Activated CD8-positive, alpha-beta memory T cell treated with anti-CD3 and anti-CD28 coated beads for 1 hour (primary cell): ENCODE data around the gene RAVER2.
A peak's percentile ranks its signal among the peaks of the same experiment; 100 is the strongest.

Experiments used
- DNase-seq, 2 donors: peaks; one replicate each; pipeline ENCODE4 v3.0.0-alpha.2; 2020; ENCODE audit warnings: low read depth in 1 of 2; ENCODE audit errors: extremely low read depth in 1 of 2

RAVER2 gene

DNA sequence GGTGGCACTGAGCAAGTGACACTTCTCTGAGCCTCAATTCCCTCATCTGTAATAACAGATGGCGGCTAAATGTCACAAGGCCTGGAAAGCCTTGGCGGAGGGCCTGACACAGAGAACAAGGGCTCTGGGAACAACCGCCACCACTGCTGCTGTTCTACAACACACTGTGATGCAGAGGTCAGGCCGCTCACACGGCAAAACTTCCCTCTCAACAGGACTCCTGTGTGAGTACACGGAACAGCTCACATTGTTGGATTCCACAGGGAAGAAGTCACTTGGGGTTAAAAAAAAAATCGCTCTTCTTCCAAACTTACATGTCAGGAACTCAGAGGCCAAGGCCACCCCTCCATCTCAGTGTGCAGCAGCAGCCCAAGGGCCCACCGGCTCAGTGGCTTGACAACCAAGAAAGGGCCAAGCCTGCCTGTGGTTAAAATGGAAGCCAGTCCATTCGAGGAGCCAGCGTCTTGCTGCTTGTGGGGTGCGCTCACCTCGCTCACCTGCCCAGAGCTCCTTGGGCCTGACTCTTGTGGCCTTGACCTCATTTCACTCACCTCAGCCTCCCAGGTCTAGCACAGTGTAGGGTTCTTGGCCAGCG lies 101.1 kb downstream of the RAVER2 start:
- no peak for DNase-seq

DNA sequence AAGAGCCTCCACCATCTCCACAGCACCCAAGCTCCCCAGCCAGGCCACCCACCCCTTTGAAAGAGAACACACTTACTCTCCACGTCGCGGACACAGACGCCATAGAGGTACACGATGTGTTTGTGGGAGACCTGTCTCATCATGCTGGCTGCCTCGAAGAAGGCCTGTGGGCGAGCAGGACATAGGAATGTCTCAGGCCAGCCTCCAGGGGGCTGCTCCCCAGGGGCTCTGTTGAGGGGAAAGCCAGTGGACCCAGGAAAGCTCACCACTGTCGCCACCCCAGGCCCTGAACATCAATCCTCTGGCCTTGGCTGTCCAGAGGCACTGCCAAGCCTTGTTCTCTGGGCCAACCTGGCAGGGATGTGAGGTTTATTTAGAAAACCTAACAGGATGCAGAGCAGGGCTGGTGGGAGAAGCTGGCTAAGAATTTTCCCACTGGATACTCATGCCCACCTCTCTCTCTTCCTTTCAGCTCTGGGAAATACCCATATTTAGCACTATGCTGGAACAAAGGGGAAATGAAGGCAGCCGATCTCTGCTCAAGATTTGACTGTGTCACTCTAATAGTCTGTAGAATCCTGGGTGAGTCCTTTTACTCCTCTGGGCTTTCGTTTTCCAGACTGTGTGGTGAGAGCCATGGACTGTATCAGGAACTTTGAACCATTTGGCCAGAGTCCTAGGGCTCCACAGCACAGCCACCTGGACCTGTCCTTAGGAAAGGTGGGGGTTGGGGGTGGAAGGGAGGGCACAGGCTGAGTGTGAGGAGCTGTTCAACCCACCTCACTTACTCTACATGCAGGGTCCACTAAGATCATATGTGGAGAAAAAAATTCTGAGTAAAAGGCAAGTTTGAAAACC lies 101.9 kb downstream of the RAVER2 start:
- no peak for DNase-seq

DNA sequence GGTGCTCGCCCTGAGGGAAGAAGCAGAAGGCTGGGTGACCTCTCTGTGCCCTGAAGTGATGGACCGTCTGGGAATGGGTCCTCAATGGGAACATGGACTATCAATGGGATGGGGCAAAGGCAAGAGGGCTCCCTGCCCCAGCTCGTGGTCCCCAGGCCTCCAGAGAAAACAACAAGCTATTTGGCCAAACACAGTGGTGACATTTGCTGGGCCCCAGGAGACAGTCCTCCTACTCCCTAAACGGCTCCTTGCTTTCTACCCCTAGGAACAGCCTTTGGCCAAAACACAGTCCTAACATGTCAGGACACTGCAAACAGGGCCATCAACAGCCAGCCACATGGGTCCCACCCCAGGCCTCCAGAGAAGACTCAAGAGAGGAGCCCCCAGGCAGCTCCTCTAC lies 102.8 kb downstream of the RAVER2 start:
- DNase-seq = no peak

DNA sequence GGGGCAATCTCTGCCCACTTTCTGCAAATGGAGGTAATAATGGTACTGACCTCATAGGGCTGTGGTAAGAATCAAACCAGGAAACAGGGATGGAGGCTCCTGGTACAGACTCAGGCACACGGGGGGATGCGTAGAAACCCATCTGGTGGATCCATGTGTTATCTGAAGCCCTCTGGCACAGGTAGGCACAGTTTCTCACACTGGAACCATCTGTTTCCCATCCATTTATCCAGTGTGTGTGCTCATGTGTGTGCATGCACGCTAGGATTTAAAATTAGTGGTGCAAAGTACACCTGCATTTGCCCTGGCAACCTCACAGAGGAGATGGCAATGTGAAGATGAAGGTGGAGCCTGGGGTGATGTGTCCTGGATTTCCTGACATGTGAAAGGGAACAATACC lies 103.3 kb downstream of the RAVER2 start:
- DNase-seq = no peak

DNA sequence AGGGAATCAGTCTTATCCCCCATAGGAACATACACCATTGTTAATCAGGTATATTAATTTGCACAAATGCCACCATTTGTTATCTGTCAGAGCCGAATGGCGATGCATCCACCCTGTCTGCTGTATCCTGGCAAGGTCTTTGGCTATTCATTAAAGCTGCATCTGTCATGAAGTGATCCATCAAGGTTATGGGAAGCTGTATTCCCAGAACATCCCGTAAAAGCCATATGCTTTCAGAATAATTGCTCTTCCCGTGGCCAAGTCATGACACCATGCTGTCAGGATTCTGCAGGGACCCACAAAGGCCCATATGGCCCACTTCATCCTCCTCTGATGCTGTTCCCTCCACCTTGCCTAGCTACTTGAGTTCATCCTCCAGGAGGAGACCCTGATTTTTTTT lies 103.9 kb downstream of the RAVER2 start:
- DNase-seq = no peak

DNA sequence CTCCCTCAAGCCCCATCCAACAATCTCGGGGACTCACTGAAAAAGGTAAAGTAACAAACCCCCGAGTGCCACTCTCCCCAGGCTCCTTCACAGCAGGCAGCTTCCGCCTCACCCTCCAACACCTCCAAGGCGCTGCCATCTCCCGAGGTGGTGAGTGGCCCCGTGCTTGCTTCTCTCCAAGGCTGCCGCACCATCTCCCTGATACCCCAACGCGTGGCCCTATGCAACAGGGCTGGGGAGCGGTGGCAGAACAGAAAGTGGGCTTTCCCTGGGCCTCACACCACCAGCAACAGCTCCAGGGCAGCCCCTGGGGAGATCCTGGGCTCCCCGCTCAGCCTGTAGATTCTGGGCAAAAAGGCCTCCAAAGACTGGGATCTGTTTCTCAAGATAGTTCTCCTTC lies 105.1 kb downstream of the RAVER2 start:
- DNase-seq = no peak

DNA sequence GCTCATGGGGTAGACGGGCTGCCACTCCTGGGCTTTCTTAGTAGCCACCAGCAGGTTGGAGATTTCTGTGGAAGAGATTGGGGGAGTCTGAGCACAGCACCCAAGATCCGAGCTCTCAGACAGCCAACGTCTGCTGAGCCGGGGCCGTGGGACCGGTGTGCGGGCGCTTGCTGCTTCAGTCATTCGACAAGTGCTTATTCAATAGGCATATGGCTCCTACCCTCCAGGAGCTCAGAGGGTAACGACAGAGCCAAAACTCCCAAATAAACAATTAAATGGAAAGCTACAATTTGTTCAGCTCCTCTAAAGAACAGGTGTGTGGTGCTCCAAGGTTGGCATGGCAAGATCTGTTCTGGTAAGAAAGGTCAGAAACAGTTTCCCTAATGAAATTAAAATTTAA lies 106.0 kb downstream of the RAVER2 start:
- no peak for DNase-seq

DNA sequence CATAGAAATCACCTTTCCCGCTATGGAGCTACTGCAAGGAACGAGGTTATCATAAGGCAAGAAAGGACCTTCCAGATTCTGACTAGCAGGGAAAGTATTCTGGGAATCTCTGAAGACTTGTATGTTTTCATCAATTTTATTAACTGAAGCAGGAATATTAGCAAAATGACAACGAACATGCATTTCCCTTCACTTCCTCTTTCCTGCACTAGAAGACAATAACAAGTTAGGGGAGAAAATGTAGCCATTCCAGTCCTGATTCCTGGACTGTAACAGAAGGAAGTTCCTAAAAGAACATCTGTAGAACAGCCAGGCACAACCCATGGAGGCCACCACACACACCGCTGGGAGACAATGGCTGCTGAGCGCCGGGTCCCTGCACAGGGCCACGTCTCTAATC lies 106.8 kb downstream of the RAVER2 start:
- no peak for DNase-seq

DNA sequence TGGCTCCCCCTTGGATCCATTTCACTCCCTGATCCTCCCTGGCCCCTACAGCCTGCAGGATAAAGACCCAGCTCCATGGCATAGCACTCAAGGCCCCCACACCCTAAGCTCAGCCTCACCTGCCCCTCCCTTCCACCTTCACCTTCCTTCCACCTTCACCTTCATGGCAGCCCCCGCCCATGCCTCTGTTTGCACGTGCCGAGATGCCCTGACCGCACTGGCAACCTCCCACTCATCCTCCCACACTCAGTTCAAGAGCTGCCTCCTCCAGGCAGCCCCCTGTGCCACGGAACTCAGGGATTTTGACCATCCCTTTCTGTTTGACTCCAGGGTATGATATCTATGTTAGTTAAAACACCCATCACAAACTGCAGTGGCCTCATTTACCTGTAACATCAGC lies 109.8 kb downstream of the RAVER2 start:
- DNase-seq = no peak

DNA sequence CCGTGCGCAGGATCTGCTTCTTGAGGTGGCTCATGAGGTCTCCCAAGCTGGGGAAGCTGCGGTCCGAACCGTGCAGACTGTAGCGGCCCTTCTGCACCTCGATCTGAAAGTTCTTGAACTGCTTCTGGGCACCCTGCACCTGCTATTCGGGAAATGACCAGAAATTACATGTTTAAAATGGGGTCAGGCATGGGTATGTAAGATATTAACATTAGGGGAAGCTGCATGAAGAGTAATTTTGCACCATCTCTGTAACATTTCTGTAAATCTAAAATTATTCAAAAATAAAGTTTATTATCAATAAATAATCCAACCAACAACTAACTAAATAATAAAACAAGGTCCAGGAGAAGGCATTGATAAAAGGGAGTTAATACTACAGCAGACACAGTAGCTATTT lies 110.7 kb downstream of the RAVER2 start:
- DNase-seq = no peak

DNA sequence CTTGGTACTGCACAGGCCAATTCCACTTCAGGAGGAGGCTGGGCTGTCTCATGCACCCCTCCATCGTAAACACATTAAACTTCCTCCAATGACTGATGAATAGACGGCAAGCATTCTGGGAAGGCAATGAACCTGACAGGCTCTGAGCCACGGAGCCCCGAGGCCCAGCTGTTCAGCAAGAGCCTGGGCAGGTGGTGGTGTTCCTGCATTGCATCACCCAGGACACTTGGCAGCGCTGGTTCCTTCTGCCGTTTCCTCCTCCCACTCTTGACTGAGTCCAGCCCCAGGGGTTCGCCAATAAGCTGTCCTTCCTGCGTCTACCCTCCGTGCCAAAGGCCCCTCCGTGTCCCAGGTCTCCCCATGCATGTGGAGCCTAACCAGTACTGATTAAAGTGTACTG lies 111.7 kb downstream of the RAVER2 start:
- DNase-seq = no peak

DNA sequence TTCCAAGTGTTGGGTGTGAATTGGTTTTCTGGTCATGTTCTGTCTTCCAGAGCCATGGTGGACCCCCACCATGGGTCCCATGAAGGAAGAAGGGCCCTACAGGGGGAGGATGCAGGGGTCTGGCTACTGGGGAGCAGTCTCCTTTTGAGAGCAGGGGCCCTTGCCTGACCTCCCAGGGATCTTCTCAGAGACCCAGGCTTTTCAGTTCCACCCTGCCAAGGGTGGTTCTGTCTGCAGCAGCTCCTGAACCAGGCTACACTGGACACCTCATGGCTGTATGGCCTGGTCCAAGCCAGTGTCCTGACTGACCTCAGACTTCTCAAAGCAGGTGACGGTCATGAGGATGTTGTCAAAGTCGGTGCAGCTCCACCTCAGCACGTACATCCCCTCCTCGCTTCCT lies 112.5 kb downstream of the RAVER2 start:
- DNase-seq = no peak

DNA sequence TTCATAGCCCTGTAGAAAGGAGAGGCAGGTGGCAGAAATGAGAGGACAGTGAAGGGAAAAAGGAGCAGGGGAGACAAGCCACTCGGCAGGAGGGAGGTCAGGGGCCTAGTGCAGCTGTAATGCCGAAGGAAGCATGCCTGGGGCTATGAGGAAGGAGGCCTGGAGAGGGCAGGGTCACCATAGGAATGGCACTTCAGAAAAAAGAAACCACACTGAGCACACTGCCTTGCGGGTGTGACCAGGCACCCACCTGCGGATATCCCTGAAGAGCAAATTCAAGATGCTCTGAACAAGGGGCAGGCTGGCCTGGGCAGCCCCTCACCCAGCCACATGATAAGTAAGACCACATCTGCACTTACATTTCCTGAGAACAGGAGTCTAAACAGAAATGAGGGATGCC lies 116.7 kb downstream of the RAVER2 start:
- no peak for DNase-seq

DNA sequence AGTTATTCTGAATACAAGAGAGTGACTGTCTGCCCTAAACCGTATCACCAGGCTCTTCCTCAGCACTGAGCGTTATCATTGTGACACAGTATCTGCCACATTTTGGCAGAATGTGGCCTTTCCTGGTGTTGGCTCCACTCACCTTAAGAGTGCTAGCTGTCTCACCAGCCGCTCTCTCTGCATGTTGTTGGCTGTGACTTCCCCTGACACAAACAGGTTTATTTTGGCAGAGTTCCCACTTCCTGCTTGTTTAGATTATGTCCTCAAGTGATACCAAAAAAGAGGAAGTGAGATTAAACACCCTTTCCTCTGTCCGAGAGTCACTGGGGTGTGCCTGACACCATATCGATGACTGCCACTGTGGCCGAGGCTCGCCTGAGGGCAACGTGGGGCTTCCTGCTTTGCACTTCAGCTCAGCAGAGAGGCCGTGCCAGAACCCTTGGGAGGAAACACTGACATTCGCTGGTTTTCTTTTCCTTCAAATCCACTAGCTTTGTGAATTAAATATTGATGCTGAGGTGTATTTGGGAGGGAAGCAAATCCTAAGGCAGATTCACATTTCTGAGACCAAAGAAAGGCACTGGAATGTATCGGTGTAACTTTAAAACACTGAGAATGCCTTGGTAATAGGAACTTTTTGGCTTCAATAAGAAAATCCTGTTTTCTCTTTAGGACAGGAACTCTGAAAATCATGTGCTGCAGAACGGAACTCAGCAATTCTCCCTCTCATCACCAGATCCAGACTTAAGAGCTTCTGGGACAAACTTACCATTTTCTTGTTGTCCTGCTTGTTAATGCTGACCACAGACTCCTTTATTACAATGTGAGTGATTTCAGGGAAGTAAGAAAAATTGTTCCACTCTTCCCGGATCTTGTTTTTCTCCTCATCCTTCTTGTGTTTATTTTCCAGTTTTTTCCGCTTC lies 119.4 kb downstream of the RAVER2 start:
- DNase-seq = peak; percentile 8 to 32

DNA sequence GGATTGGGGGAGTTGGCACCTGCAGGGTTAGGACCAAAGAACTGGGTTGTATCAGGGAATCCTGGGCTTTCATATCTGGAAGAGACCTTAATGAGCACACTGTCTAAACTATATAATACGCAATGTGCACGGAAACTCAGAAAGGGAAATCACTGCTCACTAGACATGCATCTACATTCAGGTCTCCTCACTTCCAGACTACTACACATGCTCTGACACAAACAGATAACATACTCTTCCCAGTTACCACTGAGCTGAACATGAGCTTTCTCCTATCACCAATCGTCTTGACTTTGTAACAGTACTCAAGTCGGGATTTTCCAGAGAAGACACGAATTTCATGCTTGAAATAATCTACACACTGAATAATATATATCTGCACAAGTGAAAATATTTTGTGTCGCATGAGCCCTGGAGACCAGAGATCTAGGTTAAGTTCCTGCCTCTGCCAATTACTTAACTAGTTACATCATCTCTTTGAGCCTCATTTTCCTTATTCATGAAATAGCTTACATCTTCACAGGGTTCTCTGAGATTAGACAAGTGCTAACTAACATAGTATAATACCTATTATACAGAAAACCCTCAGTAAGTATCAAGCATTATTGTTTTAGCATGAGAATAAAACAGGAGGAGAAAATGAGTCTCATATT lies 120.4 kb downstream of the RAVER2 start:
- no peak for DNase-seq

DNA sequence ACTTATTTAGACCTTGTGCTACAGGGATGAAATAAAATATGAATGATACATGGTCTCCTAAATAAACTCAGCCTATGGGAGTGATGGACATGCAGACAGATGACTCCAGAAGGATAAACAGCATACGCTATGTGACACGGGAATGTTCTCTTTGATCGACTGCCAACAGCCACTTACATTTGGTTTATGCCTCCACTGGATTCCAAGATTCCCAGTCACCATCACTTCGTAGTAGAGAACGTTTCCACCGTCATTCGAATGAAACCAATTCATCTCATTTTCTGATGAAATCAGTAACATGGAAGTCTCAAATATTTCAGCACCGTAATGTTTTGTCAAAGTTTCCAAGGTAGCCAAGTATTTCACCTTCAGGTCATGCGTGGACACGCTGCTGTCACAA lies 121.8 kb downstream of the RAVER2 start:
- no peak for DNase-seq

DNA sequence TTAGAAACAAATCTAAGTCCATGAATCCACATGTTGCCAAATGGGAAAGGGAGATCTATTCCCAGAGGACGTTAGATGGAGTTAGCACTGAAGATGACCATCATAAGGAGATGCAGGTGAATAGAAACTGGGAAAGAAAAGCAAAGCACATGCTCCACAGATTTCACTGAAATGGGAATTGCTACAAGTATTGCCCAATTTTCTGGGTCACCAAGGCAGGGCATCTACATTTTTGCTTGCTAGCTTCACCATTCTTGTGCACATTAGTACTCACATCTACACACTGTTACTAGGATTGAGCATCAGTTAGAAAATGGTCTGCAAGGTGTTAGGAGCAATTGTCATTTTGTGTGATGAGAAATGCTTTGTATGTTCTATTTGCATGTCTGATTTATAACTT lies 122.4 kb downstream of the RAVER2 start:
- DNase-seq = no peak

DNA sequence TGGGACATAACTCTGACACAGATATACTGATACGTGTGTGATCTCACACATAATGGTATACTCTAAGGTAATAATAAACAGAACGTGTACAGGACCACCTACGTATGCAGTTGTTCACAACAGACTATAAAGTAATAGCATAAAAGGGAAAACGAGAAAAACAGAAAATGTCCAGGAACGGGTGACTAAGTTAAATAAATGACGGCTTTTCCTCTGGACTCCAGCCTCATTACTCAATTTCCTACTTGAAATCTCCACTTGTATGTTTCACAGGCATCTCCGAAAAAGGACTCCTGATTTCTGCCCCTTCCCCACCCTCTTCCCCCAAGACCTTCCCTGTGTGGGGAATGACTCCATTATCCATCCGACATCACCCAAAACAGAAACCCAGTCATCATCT lies 126.4 kb downstream of the RAVER2 start:
- DNase-seq = no peak

DNA sequence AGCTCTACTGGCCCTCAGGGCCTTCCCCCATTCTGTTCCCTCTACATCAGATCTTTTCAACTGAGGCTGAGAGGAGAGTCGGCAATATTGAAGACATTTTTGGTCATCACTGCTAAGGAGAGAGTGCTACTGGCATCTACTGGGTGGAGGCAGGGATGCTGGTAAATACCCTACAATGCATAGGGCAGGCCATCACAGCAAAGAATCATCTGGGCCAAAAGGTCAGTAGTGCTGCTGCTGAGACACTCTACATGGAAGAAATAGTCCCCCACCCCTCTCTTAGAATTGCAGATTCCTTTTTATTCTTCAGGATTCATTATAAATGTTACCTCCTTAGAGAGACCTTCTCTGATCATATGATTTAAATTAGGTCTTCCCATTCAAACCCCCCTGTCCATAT lies 127.2 kb downstream of the RAVER2 start:
- no peak for DNase-seq

DNA sequence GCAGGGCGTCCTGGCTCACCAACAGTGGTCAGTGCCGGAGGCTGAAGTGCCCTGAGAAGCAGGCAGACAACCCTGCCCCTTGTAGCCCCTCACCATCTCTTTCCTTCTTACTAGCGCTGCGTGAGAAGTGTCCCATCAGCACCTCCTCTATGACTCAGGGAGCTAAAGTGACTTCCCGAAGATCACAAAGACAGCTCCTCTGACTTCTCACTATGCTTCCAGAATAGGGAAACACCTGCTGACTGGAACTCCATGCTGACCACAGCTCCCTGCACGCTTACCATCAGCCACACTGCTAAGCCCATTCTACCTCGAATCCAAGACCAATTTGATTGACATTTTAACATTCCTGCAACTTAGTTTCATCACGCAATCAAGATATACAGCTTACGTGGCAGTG lies 128.7 kb downstream of the RAVER2 start:
- DNase-seq = no peak

DNA sequence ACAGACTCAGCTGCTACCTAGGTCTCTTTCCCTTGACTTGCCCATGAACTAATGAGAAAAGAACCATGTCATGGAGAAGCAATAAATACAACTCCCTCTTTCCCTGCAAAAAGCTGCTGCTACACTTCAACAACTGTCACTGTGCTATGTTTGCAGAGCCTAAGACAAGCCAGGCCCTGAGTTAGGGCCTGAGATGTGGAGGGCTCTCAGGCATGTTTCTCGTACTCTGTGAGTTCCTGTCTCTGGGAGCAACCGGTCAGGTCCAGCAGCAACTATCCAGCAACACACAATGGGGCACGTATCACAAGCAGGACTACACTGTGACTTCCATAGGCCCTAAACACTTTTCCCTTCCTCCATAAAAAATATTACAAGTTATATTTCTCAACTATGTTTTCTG lies 129.8 kb downstream of the RAVER2 start:
- DNase-seq = no peak
